ENCODE data around the gene OSBPL6.
"Not testable (repeated sequence)": the region's sequence is repeated elsewhere in the genome, so short reads cannot be mapped to it uniquely, and the experiment has no call there.

The OSBPL6 gene

DNA sequence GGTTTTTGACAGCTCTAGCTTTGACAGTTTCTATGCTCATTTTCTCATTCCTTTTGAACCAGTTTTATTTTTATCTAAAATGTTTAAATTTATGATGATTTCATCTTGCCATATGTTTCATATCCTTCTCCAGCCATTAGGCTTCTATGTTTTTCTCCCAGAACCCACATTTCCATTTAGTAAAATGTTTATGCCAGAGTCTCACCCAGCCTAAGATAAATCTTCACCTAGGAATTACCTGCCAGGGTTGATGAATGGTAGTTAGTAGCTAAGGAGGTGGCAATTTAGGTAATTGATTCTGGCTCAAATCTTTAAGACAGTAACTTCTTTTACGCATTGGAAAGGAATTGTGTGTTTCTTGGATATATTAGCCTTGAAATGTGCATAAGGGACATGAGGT is 173.0 kb downstream of the OSBPL6 start:
- DNase-seq: no peak

DNA sequence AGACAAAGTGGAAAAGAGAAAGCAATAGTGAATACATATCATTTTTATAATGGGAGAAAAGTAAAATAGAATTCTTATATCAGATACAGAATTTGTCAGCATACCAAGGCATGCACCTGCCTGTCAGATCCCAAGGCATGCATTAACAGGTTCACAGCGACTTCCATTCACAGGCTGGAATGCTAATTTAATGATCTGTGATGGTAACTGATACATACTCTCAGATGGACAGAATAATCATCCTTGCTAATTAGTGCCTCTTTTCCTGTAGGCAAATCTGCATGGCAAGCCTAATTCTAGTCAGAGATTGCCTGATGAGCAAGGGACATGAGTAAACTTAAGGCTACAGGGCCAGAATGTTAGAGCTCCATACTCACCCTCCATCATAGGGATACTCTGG is 180.6 kb downstream of the OSBPL6 start:
- DNase-seq: no peak

DNA sequence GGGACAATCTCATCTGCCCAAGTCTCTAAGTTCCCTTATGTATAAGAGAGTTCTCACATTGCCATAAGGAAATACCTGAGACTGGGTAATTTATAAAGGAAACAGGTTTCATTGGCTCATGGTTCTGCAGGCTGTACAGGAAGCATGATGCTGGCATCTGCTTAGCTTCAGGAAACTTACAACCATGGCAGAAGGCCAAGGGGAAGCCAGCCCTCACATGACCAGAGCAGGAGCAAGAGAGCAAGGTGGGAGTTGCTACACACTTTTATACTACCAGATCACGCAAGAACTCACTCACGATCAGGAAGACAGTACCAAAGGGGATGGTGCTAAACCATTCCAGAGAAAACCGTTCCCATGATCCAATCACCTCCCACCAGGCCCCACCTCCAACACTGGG is 182.7 kb downstream of the OSBPL6 start:
- no peak for DNase-seq

DNA sequence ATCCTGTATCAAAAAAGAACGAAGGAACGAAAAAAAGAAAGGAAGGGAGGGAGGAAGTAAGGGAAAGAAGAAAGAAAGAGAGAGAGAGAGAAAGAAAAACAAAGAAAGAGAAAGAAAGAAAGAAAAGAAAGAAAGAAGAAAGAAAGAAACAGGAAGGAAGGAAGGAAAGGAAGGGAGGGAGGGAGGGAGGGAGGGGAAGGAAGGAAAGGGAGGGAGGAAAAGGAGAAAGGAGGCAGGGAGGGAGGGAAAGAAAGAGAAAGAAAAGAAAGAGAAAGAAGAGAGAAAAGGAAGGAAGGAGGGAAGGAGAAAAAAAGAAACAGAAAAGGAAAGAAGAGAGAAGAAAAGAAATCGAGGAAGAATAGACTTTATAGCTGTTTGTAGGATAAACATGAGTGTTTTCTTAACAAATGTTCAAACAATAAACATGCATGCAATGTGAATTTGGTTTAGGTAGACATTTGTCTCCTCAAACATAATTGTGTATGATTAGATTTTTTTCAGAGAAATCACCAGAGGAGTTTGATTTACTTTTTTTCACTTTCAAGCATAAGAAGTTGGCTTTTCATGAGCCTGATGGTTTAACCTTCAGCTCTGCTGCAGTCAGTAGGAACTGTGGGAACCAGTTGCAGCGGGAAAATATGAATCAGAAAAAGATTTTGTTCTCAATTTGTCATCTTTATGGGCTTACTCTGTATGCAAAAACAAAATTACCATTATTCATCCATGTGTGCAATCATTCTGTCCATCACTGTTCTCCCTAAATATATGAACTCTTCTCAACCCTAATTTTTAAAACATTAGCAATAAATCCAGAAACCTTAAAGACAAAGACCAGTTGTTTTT is 185.1 kb downstream of the OSBPL6 start:
- DNase-seq: no peak

DNA sequence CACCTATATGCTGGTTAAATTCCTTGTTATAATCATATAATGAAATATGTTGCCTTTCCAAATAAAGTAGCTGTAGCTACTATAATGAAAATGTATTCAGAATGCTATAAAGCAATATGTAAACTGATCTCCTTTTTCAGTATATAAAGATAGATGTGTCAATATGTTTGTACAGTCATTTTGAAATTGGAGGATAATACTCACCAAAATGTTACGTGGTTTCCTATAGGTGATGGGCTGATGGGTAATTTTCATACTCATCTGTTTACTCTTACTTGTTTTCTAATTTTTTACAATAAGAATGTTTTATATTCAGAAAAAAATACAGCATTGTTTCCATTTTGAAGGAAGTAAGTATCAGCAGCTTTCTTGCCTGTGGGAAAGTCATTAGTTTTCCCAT is 186.5 kb downstream of the OSBPL6 start:
- no peak for DNase-seq

DNA sequence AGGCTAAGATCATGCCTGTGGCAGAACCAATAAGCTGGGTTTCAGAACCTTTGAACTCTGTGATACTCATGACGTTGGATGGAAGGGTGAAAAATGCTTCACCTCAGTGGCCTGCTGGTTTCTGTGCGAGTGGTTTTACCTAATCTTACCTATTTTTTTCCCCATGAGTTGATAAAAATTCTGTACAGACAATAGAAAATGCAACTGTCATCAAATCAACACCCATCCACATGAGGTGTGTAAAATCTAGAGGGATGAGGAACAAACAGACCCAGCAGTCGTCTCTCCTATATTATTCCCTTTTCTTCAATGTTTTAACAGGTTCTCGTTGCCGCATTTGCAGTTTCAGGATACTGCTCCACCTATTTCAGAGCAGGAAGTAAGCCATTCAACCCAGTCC is 189.4 kb downstream of the OSBPL6 start:
- no peak for DNase-seq

DNA sequence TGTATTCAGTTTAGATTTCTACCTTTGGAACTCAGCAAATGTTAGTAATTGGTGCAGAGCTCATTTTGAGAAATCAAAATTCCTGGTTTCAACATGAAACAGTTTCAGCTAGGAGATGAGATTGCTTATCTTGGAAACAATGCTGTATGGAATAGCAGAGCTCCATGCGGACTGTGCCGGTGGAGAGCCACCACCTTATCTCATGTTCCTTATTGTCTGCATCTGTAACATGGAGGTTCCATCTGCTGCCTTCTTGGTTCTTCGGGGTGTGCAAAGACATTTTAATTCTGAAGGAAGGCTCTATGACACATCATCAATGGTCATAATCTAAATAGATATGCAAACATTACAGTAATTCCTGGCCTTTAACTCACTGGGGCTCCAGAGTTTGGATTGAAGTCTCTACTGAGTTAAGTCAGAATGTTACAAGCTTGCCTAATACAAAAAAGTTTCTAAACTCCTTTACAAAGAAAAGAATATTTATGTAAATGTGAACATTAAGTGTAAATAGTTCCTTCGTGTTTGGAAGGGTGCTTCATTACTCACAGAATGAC is 191.4 kb downstream of the OSBPL6 start:
- DNase-seq: no peak

DNA sequence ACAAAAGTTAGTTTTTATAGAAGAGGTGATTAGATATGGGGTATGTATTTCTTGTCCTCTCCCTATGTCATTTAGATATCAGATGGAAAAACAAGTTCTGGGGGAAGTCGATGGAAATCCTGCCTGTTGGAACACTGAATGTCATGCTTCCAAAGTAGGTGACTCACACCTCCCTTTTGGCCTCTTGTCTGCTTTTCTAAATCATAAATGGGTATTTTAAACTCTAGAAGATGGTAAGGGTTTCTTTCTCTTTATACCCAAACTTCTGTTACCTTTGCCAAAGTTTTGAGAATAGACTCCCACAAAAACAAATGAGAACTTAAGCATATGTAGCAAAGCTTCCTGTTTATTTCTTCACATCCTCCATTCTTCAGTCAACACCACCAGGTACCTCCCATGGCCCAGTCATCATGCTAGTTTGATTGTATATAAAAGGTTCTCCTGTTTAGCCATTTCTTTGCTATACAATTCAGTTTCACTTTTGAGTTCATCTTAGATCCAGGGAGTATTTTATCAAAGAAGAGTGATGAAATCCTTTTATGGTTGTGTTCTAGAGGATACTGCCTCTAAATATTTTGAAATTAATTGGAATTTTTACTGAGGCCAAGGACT is 192.8 kb downstream of the OSBPL6 start:
- DNase-seq: no peak

DNA sequence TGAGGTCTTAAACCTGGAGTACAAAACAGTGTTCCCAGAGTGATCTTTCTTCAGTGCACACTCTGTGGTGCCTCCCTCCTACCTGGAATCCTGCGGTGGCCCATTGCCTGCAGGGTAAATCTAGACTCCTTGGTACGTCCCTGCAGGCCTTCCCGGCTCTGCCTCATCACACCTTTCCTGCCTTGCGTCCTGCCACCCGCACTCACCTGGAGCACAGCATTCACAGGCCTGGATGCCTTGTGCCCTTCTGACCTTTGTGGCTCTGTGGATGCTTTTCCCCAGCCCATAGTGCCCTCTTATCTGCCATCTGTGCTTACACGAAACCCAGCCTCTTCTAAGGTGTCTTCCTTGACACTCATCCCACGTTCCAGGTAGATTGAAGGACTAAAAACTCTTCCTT is 194.0 kb downstream of the OSBPL6 start:
- no peak for DNase-seq

DNA sequence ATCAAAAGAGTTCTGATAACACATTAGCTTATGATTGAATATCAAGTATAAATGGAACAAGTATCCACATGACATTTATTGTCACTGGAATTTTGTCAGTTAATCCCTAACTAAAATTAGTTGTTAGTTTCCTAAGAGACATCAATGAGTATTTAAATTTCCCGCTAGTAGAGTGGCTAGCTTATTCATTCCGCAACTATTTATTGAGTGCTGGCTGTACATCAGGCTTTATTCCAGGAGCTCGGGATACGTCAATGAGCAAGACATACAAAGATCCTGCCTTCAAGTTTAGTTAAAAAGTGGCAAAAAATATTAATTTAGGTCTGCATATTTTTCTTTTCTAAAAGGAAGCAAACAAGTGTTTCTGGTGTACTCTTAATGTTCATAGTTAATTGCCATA is 197.4 kb downstream of the OSBPL6 start:
- no peak for DNase-seq

DNA sequence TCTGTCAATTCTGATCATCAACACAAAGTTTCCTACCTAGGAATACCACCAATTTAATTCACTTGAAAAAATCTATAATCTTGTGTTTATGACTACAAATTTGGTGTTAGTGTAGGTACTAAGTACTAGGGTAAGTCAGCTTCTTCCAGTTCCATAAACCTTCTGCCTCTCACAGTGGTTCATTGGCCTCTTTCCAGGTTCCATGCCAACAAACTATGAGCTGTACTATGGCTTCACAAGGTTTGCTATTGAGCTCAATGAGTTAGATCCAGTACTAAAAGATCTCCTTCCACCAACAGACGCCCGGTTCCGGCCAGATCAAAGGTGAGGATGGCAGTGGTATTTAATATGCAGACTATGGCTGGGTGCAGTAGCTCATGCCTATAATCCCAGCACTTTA is 197.9 kb downstream of the OSBPL6 start:
- DNase-seq: no peak

DNA sequence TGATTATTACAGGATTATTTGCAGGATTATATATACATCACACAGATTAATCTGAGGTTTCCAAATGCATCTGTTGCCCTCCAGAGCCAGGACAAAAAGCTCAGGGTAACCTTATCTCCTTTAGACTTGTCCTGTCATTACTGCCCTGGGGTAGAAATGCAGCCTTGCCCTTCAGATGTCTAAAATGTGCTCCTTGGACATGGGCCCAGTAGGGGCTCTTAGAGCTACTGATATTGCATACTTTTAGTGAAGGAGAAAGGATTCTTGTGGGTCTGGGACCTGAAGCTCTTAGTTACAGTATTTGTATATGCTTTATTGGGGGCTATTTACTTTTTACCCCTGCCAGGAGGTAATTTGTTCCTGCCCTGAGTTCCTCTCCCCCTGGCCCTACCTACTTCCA is 200.5 kb downstream of the OSBPL6 start:
- no peak for DNase-seq

DNA sequence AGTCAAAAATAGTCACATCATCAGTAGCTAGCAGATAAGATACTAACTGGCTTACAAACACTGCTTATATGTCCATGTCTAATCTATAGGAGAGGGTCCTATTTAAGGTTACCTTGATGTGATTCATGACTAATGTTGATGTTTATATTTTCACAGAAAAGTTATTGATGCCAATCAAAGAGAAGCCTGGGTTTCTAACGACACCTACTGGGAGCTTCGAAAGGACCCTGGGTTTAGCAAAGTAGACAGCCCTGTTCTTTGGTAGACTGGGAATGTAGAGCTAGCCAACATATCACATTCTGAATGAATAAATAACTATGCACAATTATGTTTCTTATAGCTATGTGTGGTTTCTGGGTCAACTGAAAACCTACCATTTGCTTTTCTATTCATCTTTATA is 201.0 kb downstream of the OSBPL6 start:
- DNase-seq: no peak

DNA sequence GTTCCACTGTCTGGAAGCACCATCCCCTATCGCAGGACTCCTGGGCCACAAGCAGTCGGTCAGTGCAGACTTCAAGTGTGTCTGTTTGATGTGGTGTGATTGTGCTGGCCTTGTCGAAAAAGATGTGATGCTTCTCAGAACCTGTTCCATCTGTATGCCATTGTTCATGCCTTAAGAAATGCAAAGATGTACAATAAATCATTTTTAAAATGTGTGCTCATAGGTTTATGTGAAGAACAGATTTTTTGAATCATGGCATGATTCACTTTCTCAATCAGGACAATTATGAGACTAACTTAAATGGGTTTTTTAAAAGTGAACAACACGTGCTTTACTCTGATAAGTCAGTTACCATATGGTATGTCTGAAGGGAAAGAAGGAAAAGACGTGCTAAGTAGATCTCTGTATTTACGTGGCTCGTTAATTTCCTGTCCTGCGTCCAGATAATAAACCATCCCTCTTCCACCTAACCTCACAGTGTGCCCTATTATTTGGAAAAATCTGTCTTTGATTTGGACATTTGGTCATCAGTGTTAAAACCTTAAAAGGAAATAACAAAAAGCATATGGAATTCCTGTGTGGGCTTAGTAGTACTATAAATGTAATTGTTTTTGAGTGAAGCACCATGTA is 201.7 kb downstream of the OSBPL6 start:
- DNase-seq: no peak

DNA sequence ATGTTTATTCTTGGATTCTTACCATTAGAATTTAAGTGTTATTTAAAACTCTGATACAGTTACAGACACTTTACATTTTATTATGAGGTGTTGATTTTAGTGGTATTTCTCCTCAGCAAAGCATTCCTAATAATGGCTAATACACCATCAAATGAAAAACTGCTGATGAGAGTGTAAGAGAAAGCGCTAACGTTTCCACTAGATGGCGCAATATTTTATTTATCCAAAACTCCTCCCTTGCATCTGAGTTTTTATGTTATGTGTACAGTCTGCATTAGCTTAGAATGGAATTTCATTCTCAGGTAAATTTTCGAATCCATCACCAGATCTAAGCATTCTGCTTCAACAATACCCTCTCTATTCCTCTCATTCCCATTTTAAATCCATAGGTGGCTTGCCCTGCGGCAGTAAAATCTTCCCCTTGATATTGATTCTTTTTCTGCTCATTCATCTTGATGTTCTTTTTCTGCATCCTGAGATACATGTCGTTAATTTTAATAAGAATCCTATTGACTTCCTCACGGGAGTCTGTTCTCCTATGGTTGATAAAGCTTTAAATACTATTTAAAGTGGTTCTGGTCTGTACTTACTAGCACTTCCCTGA is 202.8 kb downstream of the OSBPL6 start:
- no peak for DNase-seq

DNA sequence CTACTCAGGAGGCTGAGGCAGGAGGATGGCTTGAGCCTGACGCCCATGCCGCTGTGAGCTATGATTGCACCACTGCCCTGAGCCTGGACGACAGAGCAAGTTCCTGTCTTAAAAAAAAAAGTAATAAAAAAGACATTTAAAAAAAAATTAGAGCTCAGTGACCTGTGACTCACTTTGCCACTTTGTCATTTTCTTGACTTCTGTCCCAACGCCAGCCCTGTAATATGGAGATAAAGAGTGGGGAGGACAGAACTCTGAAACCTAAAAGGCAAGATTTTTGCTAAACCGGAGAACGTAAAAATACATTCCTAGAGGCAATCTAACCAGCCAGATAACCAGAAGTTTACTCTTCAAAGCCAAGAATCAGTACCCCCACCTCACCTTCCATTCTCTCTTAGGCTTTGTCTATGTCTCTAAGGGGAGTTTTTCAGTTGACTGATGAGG is 207.7 kb downstream of the OSBPL6 start:
- no peak for DNase-seq

DNA sequence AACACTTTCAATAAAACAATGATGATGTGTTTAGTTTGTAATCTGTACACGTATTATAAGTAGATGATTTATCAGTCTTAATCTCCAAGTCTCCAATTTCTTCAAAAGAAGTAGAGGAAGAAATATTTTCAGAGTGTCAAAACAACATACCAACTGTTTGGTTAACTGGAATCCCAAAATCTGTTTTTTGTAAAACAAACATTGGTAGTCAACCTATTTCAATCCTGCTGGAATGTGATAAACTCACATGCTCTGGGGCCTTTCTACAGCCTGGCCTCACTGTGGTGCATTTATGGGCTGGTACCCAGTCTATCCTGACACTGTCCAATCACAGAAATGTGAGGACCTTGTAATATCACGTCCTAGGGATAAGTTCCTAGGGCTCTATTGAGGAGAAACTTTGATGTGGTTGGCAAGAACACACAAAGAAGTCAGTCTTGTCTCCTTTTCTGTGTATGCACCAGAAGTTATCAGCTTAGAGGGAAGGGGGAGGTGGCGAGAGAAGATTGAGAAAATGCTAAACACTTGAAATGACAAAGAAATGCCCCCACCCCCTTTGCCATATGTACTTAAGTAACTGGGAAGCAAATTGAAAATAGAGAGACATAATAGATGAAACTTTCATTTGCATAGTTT is 209.5 kb downstream of the OSBPL6 start:
- no peak for DNase-seq

DNA sequence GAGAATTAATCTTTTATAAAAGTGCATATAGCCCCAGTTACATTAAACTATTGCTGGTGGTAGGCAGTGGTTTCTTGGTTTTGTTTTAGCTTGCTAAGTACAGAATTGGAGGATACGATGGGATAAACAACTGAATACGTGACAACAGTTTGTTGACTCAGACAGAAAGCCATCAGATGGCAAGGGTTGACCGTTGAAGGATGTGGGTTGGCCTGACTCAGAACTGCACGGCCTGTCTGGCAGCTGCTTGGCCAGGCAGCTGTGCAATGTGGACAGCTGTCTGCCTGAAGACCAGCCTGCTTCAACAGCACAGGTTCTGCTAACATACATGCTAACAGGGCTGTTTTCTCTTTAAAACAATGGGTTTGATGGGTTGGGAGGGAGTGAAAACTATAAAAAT is 210.1 kb downstream of the OSBPL6 start:
- no peak for DNase-seq

DNA sequence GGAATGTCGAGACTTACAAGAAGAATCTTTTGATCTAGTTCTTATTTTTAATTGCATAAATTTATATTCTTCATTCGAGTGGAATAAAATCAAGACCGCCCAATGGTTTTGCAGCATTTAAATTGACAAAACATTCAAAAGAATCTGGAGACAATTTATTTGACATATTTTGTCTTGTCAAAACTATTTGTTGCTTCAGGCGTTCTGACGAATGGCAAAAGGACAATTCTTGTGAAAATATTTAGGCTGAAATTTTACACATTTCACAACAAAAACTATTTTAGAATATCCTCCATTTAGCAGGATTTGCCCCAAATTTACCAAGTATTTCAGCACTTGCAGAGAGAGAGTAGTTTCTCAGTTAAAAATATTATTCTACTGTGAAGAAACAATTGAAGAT is 214.9 kb downstream of the OSBPL6 start:
- DNase-seq: no peak

DNA sequence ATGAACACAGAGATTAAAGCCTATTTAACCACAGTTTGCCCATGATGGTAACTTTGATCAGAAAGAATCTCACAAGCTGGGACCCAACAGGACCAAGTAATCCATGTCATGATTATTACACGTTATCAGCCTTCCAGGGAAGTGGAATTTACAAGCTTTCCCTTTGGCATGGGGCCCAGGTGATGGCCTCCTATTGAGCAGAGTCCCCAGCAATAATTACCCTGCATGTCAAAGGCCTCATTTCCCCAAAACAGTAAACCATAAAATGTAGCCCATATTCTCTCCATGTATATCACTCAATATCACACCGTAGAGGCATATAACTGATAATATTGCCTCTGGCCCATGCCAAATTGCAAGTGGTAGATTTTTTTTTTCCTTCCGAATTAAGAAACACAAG is 217.7 kb downstream of the OSBPL6 start:
- DNase-seq: no peak

DNA sequence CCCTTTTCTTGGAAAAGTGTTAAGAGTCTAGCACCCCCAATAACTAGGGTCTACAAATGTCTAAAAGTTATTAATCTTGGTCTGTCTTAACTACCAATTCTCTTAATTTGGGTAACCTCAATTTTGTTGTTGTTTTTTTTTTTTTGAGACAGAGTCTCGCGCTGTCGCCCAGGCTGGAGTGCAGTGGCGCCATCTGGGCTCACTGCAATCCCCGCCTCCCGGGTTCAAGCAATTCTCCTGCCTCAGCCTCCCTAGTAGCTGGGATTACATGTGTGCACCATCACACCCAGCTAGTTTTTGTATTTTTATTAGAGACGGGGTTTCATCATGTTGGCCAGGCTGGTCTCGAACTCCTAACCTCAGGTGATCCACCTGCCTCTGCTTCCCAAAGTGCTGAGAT is 218.1 kb downstream of the OSBPL6 start:
- DNase-seq: not testable (repeated sequence)

DNA sequence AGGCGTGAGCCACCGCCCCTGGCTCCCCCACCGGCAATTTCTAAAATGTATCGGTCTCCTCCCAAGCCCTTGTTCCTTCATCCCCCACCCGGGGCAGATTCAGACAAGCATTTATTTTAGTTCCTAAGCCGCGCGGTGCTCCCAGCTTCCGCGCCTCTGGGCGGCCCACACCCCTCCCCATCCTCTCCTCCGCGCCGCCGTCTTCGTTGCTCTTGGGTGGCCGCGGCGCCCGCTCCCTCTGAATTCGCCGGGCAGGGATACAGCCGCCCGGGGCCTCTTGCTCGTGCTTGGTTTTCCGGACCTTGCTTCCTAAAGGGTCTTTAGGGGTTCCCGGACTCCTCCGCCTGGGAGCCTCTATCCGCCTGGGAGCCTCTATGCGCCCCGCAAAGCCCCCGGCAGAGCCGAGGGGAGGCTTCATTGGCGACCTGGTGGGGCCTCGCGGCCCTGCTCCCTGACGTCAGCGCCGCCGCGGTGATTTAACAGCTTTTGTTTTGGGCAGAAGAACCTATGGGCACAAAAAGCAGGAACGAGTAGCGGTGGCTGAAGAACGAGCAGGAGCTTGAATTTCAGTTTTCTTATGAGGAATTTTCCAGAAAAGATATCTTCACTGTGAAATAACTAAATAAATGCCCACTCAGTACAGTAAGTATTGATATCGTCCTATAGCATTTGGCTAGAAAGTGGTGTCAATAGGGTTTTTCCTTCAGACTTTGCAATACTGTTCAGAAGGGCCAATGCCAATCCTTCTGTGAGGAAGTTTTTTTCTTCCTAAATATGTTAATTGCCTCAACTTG is 219.4 kb downstream of the OSBPL6 start:
- DNase-seq: no peak
